ENCODE measurements around the gene MYH13. TPM values are rescaled to one million over a fixed set of nuclear protein-coding genes. Genes with fewer than 3 reads are reported as not detected.

Gene MYH13
- total and polyA plus RNA-seq, 2 of the 13 experiments (the other 11 are each of a cell fraction or from before 2014, with no cell fraction given): not detected

DNA sequence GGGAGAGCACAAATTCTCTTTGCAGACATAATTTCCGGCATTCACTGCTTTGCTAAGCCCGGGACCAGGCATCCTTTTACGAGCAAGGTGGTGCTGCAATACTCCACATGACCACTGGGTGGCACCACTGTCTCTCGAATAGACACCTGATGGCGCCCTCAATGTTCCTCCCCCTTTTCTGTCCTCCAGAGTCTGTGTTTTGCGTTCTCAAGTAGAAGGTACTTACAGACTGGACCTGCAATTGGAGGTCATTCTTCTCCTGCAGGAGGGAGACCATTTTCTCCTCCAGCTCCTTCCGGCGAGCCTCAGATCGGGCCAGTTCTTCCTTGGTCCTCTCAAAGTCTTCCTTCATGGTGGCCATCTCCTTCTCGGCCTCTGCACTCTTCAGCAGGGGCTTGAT is 45.2 kb downstream of the MYH13 start:
- H3K27ac ChIP-seq (ENCODE audit: extremely low read length, insufficient read depth, low read length): no peak overlapping the region
- no TSS peak for BruUV-seq (replicated peaks)
- peak; percentile 90 for TF ChIP-seq STAG1 (CRISPR knock-in tag; IDR thresholded peaks at IDR 0.05)
- TF ChIP-seq ETV6 (CRISPR knock-in tag; conservative IDR thresholded peaks at IDR 0.05): no peak
- TF ChIP-seq XRCC5 (optimal IDR thresholded peaks at IDR 0.05; ENCODE audit: low read length): peak; percentile 12
- TF ChIP-seq PPARG (CRISPR knock-in tag; conservative IDR thresholded peaks at IDR 0.05): no peak
- TF ChIP-seq ZSCAN12 (CRISPR knock-in tag; IDR thresholded peaks at IDR 0.05): no peak
- TF ChIP-seq, protein P1, sequence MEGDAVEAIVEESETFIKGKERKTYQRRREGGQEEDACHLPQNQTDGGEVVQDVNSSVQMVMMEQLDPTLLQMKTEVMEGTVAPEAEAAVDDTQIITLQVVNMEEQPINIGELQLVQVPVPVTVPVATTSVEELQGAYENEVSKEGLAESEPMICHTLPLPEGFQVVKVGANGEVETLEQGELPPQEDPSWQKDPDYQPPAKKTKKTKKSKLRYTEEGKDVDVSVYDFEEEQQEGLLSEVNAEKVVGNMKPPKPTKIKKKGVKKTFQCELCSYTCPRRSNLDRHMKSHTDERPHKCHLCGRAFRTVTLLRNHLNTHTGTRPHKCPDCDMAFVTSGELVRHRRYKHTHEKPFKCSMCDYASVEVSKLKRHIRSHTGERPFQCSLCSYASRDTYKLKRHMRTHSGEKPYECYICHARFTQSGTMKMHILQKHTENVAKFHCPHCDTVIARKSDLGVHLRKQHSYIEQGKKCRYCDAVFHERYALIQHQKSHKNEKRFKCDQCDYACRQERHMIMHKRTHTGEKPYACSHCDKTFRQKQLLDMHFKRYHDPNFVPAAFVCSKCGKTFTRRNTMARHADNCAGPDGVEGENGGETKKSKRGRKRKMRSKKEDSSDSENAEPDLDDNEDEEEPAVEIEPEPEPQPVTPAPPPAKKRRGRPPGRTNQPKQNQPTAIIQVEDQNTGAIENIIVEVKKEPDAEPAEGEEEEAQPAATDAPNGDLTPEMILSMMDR (CRISPR knock-in tag; IDR thresholded peaks at IDR 0.05): peak; percentile 91
- no peak for TF ChIP-seq MXD4 (CRISPR knock-in tag; IDR thresholded peaks at IDR 0.05)
- TF ChIP-seq, protein P2, sequence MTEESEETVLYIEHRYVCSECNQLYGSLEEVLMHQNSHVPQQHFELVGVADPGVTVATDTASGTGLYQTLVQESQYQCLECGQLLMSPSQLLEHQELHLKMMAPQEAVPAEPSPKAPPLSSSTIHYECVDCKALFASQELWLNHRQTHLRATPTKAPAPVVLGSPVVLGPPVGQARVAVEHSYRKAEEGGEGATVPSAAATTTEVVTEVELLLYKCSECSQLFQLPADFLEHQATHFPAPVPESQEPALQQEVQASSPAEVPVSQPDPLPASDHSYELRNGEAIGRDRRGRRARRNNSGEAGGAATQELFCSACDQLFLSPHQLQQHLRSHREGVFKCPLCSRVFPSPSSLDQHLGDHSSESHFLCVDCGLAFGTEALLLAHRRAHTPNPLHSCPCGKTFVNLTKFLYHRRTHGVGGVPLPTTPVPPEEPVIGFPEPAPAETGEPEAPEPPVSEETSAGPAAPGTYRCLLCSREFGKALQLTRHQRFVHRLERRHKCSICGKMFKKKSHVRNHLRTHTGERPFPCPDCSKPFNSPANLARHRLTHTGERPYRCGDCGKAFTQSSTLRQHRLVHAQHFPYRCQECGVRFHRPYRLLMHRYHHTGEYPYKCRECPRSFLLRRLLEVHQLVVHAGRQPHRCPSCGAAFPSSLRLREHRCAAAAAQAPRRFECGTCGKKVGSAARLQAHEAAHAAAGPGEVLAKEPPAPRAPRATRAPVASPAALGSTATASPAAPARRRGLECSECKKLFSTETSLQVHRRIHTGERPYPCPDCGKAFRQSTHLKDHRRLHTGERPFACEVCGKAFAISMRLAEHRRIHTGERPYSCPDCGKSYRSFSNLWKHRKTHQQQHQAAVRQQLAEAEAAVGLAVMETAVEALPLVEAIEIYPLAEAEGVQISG (CRISPR knock-in tag; IDR thresholded peaks at IDR 0.05): no peak
- peak; percentile 81 for TF ChIP-seq RAD21 (CRISPR knock-in tag; IDR thresholded peaks at IDR 0.05)
- TF ChIP-seq HOXD1 (CRISPR knock-in tag; IDR thresholded peaks at IDR 0.05): no peak
- TF ChIP-seq ZNF292 (CRISPR knock-in tag; IDR thresholded peaks at IDR 0.05; ENCODE audit: borderline replicate concordance, low read depth): no peak
- peak; percentile 97 for TF ChIP-seq SMC3 (IDR thresholded peaks at IDR 0.05; ENCODE audit: low read length)
- no peak for TF ChIP-seq KAT7 (CRISPR knock-in tag; IDR thresholded peaks at IDR 0.05; ENCODE audit: borderline replicate concordance)
- TF ChIP-seq, protein P3, sequence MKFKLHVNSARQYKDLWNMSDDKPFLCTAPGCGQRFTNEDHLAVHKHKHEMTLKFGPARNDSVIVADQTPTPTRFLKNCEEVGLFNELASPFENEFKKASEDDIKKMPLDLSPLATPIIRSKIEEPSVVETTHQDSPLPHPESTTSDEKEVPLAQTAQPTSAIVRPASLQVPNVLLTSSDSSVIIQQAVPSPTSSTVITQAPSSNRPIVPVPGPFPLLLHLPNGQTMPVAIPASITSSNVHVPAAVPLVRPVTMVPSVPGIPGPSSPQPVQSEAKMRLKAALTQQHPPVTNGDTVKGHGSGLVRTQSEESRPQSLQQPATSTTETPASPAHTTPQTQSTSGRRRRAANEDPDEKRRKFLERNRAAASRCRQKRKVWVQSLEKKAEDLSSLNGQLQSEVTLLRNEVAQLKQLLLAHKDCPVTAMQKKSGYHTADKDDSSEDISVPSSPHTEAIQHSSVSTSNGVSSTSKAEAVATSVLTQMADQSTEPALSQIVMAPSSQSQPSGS (CRISPR knock-in tag; IDR thresholded peaks at IDR 0.05): no peak
- TF ChIP-seq ZNF607 (CRISPR knock-in tag; IDR thresholded peaks at IDR 0.05; ENCODE audit: borderline replicate concordance): no peak
- no peaks in the 10 kb centered on the region for H4K20me1 ChIP-seq (ENCODE audit: insufficient read depth, low read length)
- no peaks in the 10 kb centered on the region for H3K9me3 ChIP-seq (ENCODE audit: low read length)
- H3K36me3 ChIP-seq (replicated peaks in 1 of 2; ENCODE audit: control insufficient read depth in 1 of 2, insufficient read depth in 2 of 2, low read length in 2 of 2): no peaks in the 10 kb centered on the region
- in situ Hi-C loops (cut with HindIII; ENCODE audit: extremely low pct_ligation_motif_present, low pct_unique_long_range_greater_than_20kb): loop anchor here (5.0 kb wide), 1 partner anchor 290 kb away; no protein-coding TSS in a partner anchor
- peak; percentile 80 for FAIRE-seq
- H2AFZ ChIP-seq (ENCODE audit: low read length): no peak overlapping the region
- ATAC-seq: peak; percentile 72
- no peak overlapping the region for H3K4me2 ChIP-seq (ENCODE audit: low read depth, low read length)
- no peaks in the 10 kb centered on the region for H3K79me2 ChIP-seq (ENCODE audit: insufficient read depth, low read length)
- peaks cover 0 to 1% of the 10 kb centered on the region in 2 experiments; a peak in 2 of 5 replicates for H3K27me3 ChIP-seq (ENCODE audit: control insufficient read depth in 1 of 2, insufficient read depth in 2 of 2, low read length in 2 of 2)
- intact Hi-C loops (cut with micrococcal nuclease; ENCODE audit: unreplicated experiment): loop anchor here (1.0 kb wide), 2 partner anchors 287 to 291 kb away; no protein-coding TSS in a partner anchor
- POLR2A ChIA-PET: no interaction called here
- no peak overlapping the region for H3K4me3 ChIP-seq (replicated peaks in 1 of 3; ENCODE audit: insufficient read depth in 1 of 3, low read depth in 2 of 3, low read length in 3 of 3)
- DNase-seq (ENCODE audit: low spot score): peak; percentile 64
- H3K9ac ChIP-seq (ENCODE audit: insufficient read depth, low read depth, low read length): no peak overlapping the region
- CTCF ChIA-PET (ENCODE audit: low intra/inter-chr PET ratio, low total read pairs): interaction anchor here (1.7 to 3.1 kb wide), 2 partner anchors 286 to 290 kb away, joined by 35 to 53 read pairs; no protein-coding TSS in a partner anchor
- H3K4me1 ChIP-seq (ENCODE audit: insufficient read depth, low read length): no peaks in the 10 kb centered on the region
- WGBS (ENCODE audit: low lambda C conversion rate): 41% methylated on average over 10 of the region's 10 CpGs

Measured in HepG2 (cell line).